Thoracic aorta endothelial cell (primary cell): ENCODE data around the gene IPCEF1. TPM values are rescaled to one million over a fixed set of nuclear protein-coding genes. Genes with fewer than 3 reads are reported as not detected.

Experiments used
- total RNA-seq: library from RNA; depleted of rRNA; stranded (reverse); fragments of >200 nt; gene quantifications from 2 replicates; pipeline ENCODE4 v1.2.3, GENCODE V29; 2012

IPCEF1 gene
- total RNA-seq, result 0.29 TPM in 1 of 2 replicates, not detected in the other

GRCh38 chr6:154356690-154357089 lies at the start of gene IPCEF1:
Gene IPCEF1 (minus strand): TSS chr6:154356803. CDS start chr6:154265947, 90,856 bp downstream.

Other genes starting within 250 kb of the IPCEF1 start
- gene CNKSR3, start 153.9 kb upstream of the IPCEF1 start, total RNA-seq, result 6.9 and 9.1 TPM in 2 replicates